ENCODE measurements around the gene RNF2. TPM values are rescaled to one million over a fixed set of nuclear protein-coding genes. Genes with fewer than 3 reads are reported as not detected.

The RNF2 gene
- total RNA-seq, 1 donor from 2014 or later, result 24.5 TPM

DNA sequence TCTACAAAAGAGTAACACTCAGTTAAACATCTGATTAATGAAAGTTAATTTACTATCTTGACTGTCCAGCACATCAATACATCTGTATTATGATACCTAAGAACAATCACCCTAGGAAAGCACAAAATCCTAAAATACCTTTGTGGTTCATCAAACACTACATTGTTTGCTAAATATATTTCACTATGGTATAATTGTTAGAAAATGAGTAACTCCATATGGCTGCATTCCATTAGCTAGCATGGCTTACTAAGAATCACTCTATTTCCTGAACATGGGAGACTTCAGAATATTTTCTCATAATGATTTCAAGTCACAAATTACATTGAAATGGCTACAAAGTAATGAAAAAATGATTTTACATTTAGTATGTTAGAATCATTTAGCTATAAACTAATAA lies 98.9 kb downstream of the RNF2 start:
- H3K27ac Mint-ChIP-seq, result no peak overlapping the region
- H3K36me3 Mint-ChIP-seq (ENCODE audit: low read depth), result peaks cover 65% of the 10 kb centered on the region
- H3K4me3 Mint-ChIP-seq, result no peak overlapping the region
- H3K9me3 Mint-ChIP-seq, result no peaks in the 10 kb centered on the region
- POLR2A ChIA-PET, result interaction anchor here (1.0 kb wide), 1 partner anchor 12 kb away, joined by 3 read pairs; no protein-coding TSS in a partner anchor
- no peaks in the 10 kb centered on the region for H3K4me1 Mint-ChIP-seq
- DNase-seq (no peak), ATAC-seq (ENCODE audit: low read depth) (no peak)
- no peaks in the 10 kb centered on the region for H3K27me3 Mint-ChIP-seq
- TF ChIP-seq, protein P1, sequence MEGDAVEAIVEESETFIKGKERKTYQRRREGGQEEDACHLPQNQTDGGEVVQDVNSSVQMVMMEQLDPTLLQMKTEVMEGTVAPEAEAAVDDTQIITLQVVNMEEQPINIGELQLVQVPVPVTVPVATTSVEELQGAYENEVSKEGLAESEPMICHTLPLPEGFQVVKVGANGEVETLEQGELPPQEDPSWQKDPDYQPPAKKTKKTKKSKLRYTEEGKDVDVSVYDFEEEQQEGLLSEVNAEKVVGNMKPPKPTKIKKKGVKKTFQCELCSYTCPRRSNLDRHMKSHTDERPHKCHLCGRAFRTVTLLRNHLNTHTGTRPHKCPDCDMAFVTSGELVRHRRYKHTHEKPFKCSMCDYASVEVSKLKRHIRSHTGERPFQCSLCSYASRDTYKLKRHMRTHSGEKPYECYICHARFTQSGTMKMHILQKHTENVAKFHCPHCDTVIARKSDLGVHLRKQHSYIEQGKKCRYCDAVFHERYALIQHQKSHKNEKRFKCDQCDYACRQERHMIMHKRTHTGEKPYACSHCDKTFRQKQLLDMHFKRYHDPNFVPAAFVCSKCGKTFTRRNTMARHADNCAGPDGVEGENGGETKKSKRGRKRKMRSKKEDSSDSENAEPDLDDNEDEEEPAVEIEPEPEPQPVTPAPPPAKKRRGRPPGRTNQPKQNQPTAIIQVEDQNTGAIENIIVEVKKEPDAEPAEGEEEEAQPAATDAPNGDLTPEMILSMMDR (IDR thresholded peaks at IDR 0.05), result no peak
- CTCF ChIA-PET, result interaction anchor here (1.6 kb wide), 1 partner anchor 26 kb away, joined by 5 read pairs; no protein-coding TSS in a partner anchor
- intact Hi-C loops (cut with micrococcal nuclease), result no loop called here

DNA sequence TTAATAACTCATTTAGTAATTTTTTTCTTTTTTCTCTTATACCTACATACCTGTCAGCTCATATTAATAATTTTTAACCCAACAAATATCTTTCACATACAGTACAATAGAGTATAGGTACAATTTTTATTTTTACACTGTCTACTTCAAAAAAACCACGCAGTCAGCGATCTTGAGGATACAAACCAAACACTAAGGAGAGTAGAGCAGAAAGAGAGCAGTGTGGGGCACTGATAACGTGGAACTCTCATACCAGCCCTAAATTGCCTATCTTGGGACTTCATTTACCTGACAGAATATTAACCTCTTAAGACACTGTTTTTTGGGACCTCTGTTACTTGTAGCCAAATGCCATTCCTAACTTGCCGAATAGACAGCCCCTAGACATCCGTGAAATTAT lies 105.9 kb downstream of the RNF2 start:
- H3K27me3 Mint-ChIP-seq, result no peaks in the 10 kb centered on the region
- no peaks in the 10 kb centered on the region for H3K9me3 Mint-ChIP-seq
- peaks cover 38% of the 10 kb centered on the region for H3K4me1 Mint-ChIP-seq
- no peak overlapping the region for H3K27ac Mint-ChIP-seq
- no peak overlapping the region for H3K4me3 Mint-ChIP-seq
- CTCF ChIA-PET, result no interaction called here
- intact Hi-C loops (cut with micrococcal nuclease), result loop anchor here (10.0 kb wide), 1 partner anchor 254 kb away; no protein-coding TSS in a partner anchor
- DNase-seq, result no peak
- H3K36me3 Mint-ChIP-seq (ENCODE audit: low read depth), result peaks cover 48% of the 10 kb centered on the region
- TF ChIP-seq, protein P1 (IDR thresholded peaks at IDR 0.05), result no peak
- no peak for ATAC-seq (ENCODE audit: low read depth)
- POLR2A ChIA-PET, result no interaction called here

Other genes starting within 250 kb of the RNF2 start
- gene NIBAN1, start 71.0 kb upstream of the RNF2 start, total RNA-seq, result 23.0 and 25.4 TPM in 2 replicates
- 20.0 and 23.9 TPM in 2 replicates for gene TRMT1L, start 111.4 kb downstream of the RNF2 start, total RNA-seq
- gene SWT1, start 111.6 kb downstream of the RNF2 start, total RNA-seq, result 4.9 and 5.5 TPM in 2 replicates